ENCODE results near the gene CFAP46. TPM values are rescaled to one million over a fixed set of nuclear protein-coding genes. Genes with fewer than 3 reads are reported as not detected.
A peak's percentile ranks its signal among the peaks of the same experiment; 100 is the strongest.
"Not testable (repeated sequence)": the region's sequence is repeated elsewhere in the genome, so short reads cannot be mapped to it uniquely, and the experiment has no call there.

The CFAP46 gene
- total and polyA plus RNA-seq, 4 donors, result 0.33 to 0.59 (median 0.42) TPM

- Histone ChIP-seq H3K4me3 (ENCODE audit: low read depth in 1 of 3, low read length in 3 of 3) (no peak overlapping the region), H3K27ac (ENCODE audit: low read depth in 1 of 2, low read length in 2 of 2) (no peak overlapping the region), H3K36me3 (ENCODE audit: control insufficient read depth in 4 of 4, insufficient read depth in 3 of 4, low read depth in 1 of 4, low read length in 3 of 4) (no peaks in the 10 kb centered on the region), H3K9ac (ENCODE audit: low read depth in 1 of 2, low read length in 2 of 2) (no peak overlapping the region), H3K27me3 (ENCODE audit: control insufficient read depth in 4 of 4, insufficient read depth in 4 of 4, low read length in 3 of 4) (no peaks in the 10 kb centered on the region), H3K4me1 (ENCODE audit: control insufficient read depth in 4 of 4, insufficient read depth in 4 of 4, low read length in 3 of 4) (no peaks in the 10 kb centered on the region), H3K9me3 (ENCODE audit: control insufficient read depth in 4 of 4, low read length in 3 of 4) (no peaks in the 10 kb centered on the region)
- TF ChIP-seq FOXA1 (IDR thresholded peaks at IDR 0.05) (no peak), ZBTB33 (IDR thresholded peaks at IDR 0.05) (no peak), ATF3 (IDR thresholded peaks at IDR 0.05) (no peak), TAF1 (conservative IDR thresholded peaks at IDR 0.05) (no peak), JUND (IDR thresholded peaks at IDR 0.05) (no peak), EGR1 (IDR thresholded peaks at IDR 0.05; ENCODE audit: low read depth in 2 of 2) (no peak), CTCF (IDR thresholded peaks at IDR 0.05; ENCODE audit: low read depth, low read length, missing input control) (no peak), REST (IDR thresholded peaks at IDR 0.05) (no peak), MAX (IDR thresholded peaks at IDR 0.05) (no peak), NR2F2 (IDR thresholded peaks at IDR 0.05) (no peak)
- no peak for DNase-seq (ENCODE audit: low spot score)
- 80% methylated on average over 21 of the region's 21 CpGs for WGBS
These were observed 37.3 kb downstream of the CFAP46 start for GRCh38 chr10:132904814-132905649.

- DNase-seq (ENCODE audit: low spot score), result peak; percentile 43
- Histone ChIP-seq H3K9me3 (ENCODE audit: control insufficient read depth in 4 of 4, low read length in 3 of 4) (no peaks in the 10 kb centered on the region), H3K27me3 (ENCODE audit: control insufficient read depth in 4 of 4, insufficient read depth in 4 of 4, low read length in 3 of 4) (no peaks in the 10 kb centered on the region), H3K36me3 (ENCODE audit: control insufficient read depth in 4 of 4, insufficient read depth in 3 of 4, low read depth in 1 of 4, low read length in 3 of 4) (no peaks in the 10 kb centered on the region), H3K4me3 (ENCODE audit: low read depth in 1 of 3, low read length in 3 of 3) (no peak overlapping the region), H3K4me1 (ENCODE audit: control insufficient read depth in 4 of 4, insufficient read depth in 4 of 4, low read length in 3 of 4) (no peaks in the 10 kb centered on the region), H3K9ac (ENCODE audit: low read depth in 1 of 2, low read length in 2 of 2) (no peak overlapping the region), H3K27ac (ENCODE audit: low read depth in 1 of 2, low read length in 2 of 2) (no peak overlapping the region)
- 31% methylated on average over 15 of the region's 15 CpGs for WGBS
- TF ChIP-seq CTCF (IDR thresholded peaks at IDR 0.05; ENCODE audit: low read depth, low read length, missing input control) (peak; percentile 72), RXRA (IDR thresholded peaks at IDR 0.05) (no peak), HNF4A (conservative IDR thresholded peaks at IDR 0.05) (no peak), JUND (IDR thresholded peaks at IDR 0.05) (no peak), RAD21 (IDR thresholded peaks at IDR 0.05) (peak; percentile 77 to 81), EGR1 (IDR thresholded peaks at IDR 0.05; ENCODE audit: low read depth in 2 of 2) (no peak)
These were observed 38.1 kb downstream of the CFAP46 start for GRCh38 chr10:132904181-132904813.

- not testable (repeated sequence) for H3K4me3 ChIP-seq (ENCODE audit: low read depth in 1 of 3, low read length in 3 of 3); H3K36me3 ChIP-seq (ENCODE audit: control insufficient read depth in 4 of 4, insufficient read depth in 3 of 4, low read depth in 1 of 4, low read length in 3 of 4); H3K27ac ChIP-seq (ENCODE audit: low read depth in 1 of 2, low read length in 2 of 2); H3K9ac ChIP-seq (ENCODE audit: low read depth in 1 of 2, low read length in 2 of 2); DNase-seq (ENCODE audit: low spot score); H3K9me3 ChIP-seq (ENCODE audit: control insufficient read depth in 4 of 4, low read length in 3 of 4); H3K4me1 ChIP-seq (ENCODE audit: control insufficient read depth in 4 of 4, insufficient read depth in 4 of 4, low read length in 3 of 4); H3K27me3 ChIP-seq (ENCODE audit: control insufficient read depth in 4 of 4, insufficient read depth in 4 of 4, low read length in 3 of 4)
- 85% methylated on average over 19 of the region's 19 CpGs for WGBS
These were observed 39.5 kb downstream of the CFAP46 start for GRCh38 chr10:132902656-132903575.

Data from liver (tissue), 9 donors.